Measurements from ENCODE around the gene SAMD4A.
"Not testable (repeated sequence)": the region's sequence is repeated elsewhere in the genome, so short reads cannot be mapped to it uniquely, and the experiment has no call there.

SAMD4A gene

DNA sequence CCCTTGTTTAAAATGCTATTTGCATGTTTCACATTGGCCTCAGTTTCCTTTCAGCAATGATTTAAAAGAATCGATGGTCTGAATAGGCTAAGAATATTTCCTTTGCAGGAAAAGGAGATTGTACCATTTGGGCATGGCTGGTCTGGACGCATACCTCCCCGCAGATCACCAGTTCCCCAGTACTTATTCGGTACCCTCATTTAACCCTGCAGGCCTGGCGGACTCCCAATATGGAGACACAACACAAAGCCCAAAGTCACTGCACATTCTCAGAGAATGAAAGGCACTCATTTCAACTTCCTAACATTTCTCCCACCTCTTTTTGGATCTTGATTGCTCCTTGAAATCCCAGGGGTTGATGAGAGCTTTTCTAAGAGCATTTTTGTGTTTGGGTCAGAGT is 182.8 kb downstream of the SAMD4A start:
- CTCF ChIA-PET = no interaction called here
- TF ChIP-seq ARNT (IDR thresholded peaks at IDR 0.05) = no peak
- no peak for TF ChIP-seq ELF4 (IDR thresholded peaks at IDR 0.05)
- DNase-seq (ENCODE audit: extremely low spot score) = no peak
- POLR2A ChIA-PET = no interaction called here

DNA sequence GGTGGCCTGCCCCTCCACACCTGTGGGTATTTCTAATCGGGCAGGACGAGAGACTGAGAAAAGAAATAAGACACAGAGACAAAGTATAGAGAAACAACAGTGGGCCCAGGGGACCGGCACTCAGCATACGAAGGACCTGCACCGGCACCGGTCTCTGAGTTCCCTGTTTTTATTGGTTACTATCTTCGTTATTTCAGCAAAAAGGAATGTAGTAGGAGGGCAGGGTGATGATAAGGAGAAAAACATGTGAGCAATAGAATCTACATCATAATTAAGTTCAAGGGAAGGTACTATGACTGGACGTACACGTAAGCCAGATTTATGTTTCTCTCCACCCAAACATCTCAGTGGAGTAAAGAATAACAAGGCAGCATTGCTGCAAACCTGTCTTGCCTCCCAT is 185.7 kb downstream of the SAMD4A start:
- DNase-seq (ENCODE audit: extremely low spot score); CTCF ChIA-PET; POLR2A ChIA-PET: not testable (repeated sequence)

DNA sequence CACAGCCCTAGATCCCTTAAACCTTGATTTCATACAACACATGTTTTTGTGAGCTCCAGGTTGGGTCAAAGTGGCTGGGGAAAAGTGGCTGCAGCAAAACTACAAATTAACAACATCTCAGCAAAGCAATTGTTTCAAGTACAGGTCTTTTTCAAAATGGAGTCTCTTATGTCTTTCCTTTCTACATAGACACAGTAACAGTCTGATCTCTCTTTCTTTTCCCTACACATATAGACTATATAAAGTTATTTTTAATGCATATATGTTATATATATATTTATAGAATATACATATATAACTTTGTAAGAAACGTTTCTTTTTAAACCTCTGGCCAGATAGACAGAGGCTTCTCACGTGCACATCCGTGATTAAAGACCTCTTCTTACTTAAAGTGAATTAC is 186.5 kb downstream of the SAMD4A start:
- CTCF ChIA-PET; DNase-seq (ENCODE audit: extremely low spot score): not testable (repeated sequence)
- POLR2A ChIA-PET = interaction anchor here (1.2 kb wide), 1 partner anchor 9 kb away, joined by 3 read pairs; no protein-coding TSS in a partner anchor

DNA sequence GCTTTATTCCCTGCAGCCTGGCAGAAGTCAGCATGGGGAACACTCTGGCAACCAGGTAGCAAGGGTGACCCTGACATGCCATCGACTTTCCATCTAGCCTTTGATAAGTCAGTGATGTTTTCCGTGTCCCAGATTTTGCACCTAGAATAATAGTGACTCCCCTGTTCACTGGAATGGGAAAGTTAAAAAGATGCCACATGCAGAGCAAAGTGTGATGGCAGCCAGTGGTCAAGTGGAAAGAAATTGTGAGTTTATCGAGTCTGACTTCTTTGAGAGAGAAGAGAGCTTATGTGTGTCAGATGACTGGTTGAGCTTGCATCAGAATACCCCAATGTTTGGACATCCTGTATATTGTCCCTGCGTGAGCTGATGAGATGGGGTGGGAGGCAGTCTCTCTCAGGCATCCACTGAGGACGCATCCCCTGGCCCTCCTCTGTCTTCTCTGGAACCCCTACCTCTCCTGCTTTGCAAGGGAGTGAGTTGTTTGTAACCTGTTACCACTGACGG is 187.2 kb downstream of the SAMD4A start:
- ChIA-PET CTCF (interaction anchor here (0.9 kb wide), 1 partner anchor 19 kb away, joined by 3 read pairs; no protein-coding TSS in a partner anchor), POLR2A (interaction anchor here (0.8 to 1.2 kb wide), 2 partner anchors 10 to 188 kb away, joined by 3 read pairs; no protein-coding TSS in a partner anchor)
- TF ChIP-seq, protein P1, sequence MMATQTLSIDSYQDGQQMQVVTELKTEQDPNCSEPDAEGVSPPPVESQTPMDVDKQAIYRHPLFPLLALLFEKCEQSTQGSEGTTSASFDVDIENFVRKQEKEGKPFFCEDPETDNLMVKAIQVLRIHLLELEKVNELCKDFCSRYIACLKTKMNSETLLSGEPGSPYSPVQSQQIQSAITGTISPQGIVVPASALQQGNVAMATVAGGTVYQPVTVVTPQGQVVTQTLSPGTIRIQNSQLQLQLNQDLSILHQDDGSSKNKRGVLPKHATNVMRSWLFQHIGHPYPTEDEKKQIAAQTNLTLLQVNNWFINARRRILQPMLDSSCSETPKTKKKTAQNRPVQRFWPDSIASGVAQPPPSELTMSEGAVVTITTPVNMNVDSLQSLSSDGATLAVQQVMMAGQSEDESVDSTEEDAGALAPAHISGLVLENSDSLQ (IDR thresholded peaks at IDR 0.05) = no peak
- no peak for DNase-seq (ENCODE audit: extremely low spot score)

DNA sequence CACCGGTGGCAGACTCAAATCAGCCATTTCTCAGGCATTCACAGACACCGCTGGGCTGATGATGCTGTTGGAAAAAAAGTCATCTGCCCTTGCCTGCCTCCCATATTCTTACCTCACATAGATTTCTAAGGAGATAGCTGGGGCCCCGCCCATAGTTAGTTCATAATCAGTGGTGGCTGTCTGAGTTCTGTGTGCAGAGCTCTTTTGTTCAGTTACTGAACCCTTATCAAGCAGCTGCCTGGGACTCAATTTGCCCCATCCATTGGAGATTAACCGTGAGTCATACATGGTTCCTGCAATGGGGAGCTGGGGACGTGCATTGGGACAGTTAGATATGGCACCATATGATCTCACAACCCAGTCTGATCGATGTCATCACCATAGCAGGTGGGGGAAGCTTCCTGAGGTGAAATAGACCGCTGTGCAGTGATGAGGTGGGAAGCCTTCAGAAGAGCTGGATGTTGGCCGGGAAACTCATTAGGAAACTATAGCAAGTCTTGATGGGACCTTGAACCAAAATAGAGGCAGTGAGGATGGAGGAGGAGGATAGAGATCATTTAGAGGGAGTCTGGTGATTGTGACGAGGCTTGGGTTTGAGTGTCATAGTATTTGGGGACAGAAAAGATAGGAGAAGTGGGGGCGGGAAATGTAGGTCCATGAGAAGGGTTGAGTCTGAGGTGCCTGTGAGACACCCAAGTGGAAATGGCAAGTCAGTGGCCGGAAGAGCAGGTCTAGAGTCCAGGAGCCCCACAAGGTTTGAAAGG is 187.9 kb downstream of the SAMD4A start:
- ChIA-PET POLR2A (interaction anchor here (0.8 to 1.2 kb wide), 2 partner anchors 10 to 189 kb away, joined by 3 read pairs; no protein-coding TSS in a partner anchor), CTCF (interaction anchor here (0.9 kb wide), 1 partner anchor 18 kb away, joined by 3 read pairs; no protein-coding TSS in a partner anchor)
- DNase-seq (ENCODE audit: extremely low spot score) = no peak
- TF ChIP-seq ZNF384 (IDR thresholded peaks at IDR 0.05) (no peak), L3MBTL2 (conservative IDR thresholded peaks at IDR 0.05) (no peak), LEF1 (IDR thresholded peaks at IDR 0.05; ENCODE audit: borderline replicate concordance) (no peak), SP1 (IDR thresholded peaks at IDR 0.05) (no peak), SUZ12 (IDR thresholded peaks at IDR 0.05) (no peak), ARNT (IDR thresholded peaks at IDR 0.05) (no peak), HDGF (IDR thresholded peaks at IDR 0.05; ENCODE audit: borderline replicate concordance) (no peak), FOXK2 (IDR thresholded peaks at IDR 0.05) (no peak), TARDBP (IDR thresholded peaks at IDR 0.05) (no peak), CTBP1 (IDR thresholded peaks at IDR 0.05; ENCODE audit: borderline replicate concordance) (no peak), BHLHE40 (IDR thresholded peaks at IDR 0.05; ENCODE audit: borderline replicate concordance) (no peak), FOXM1 (IDR thresholded peaks at IDR 0.05; ENCODE audit: borderline replicate concordance) (no peak), FOXA1 (IDR thresholded peaks at IDR 0.05) (no peak), NFRKB (IDR thresholded peaks at IDR 0.05) (no peak), ELF4 (IDR thresholded peaks at IDR 0.05) (no peak)
- TF ChIP-seq, protein P1 (IDR thresholded peaks at IDR 0.05) = no peak

DNA sequence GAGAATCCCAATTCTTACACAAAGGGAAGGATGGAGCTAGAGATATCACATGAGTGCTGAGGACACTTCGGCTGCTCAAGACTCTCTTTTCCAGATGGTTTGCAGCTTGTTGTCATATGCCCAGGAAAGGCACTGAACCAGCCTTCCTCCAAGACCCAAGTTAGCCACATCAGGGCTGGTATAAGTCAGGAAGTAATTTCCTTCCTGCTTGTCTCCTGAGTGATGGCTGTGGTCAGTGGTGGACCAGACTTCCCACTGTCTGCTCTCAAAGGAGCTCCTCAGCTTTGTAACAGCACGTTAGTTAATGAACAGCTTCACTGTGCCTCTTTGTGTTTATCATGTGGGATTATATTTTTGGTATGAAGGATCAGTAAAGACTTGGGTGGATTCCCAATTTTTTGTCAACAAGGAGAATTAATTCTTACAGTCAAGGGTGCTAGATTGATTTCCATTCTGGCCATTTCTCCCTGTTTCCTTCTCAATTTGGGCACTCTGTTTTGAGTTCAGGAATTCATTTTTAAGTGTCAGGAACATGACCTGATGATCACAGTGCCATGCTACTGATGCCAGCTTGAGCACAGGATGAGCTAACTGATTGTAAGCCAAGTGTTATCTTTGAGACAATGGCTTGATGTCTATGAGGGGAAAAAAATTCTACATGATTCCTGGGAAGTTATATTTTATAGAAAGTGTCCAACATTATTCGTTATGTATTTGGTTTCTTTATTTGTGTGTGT is 189.9 kb downstream of the SAMD4A start:
- ChIA-PET CTCF (interaction anchor here (1.2 kb wide), 1 partner anchor 17 kb away, joined by 3 read pairs; no protein-coding TSS in a partner anchor), POLR2A (no interaction called here)
- no peak for DNase-seq (ENCODE audit: extremely low spot score)
- TF ChIP-seq L3MBTL2 (conservative IDR thresholded peaks at IDR 0.05) (no peak), NFRKB (IDR thresholded peaks at IDR 0.05) (no peak), FOXK2 (IDR thresholded peaks at IDR 0.05) (no peak), HDGF (IDR thresholded peaks at IDR 0.05; ENCODE audit: borderline replicate concordance) (no peak), CTBP1 (IDR thresholded peaks at IDR 0.05; ENCODE audit: borderline replicate concordance) (no peak), FOXA1 (IDR thresholded peaks at IDR 0.05) (no peak), ELF4 (IDR thresholded peaks at IDR 0.05) (no peak), TARDBP (IDR thresholded peaks at IDR 0.05) (no peak), ZNF384 (IDR thresholded peaks at IDR 0.05) (no peak), FOXM1 (IDR thresholded peaks at IDR 0.05; ENCODE audit: borderline replicate concordance) (no peak), ARNT (IDR thresholded peaks at IDR 0.05) (no peak), BHLHE40 (IDR thresholded peaks at IDR 0.05; ENCODE audit: borderline replicate concordance) (no peak), SUZ12 (IDR thresholded peaks at IDR 0.05) (no peak), LEF1 (IDR thresholded peaks at IDR 0.05; ENCODE audit: borderline replicate concordance) (no peak), SP1 (IDR thresholded peaks at IDR 0.05) (no peak)
- TF ChIP-seq, protein P1 (IDR thresholded peaks at IDR 0.05) = no peak

DNA sequence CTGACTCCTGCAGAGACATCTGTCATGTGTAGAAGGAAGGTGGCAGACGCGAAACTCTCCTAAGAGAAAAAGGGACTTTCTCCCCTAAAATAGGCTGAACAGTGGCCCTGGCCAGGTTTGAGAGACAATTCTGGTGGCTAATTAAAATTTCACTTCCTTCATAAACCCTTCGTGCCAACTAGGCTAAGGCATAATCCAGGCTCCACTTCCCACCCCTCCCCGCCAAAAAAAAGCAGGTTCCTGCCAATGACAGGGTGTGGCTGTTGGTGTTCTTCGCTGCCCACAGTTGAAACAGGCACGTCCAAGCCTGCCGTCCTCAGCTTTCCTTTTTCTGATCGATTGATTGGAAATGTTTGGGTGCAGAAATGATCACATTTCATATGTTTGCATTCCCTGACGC is 191.1 kb downstream of the SAMD4A start:
- ChIA-PET POLR2A (no interaction called here), CTCF (no interaction called here)
- DNase-seq (ENCODE audit: extremely low spot score) = no peak
- TF ChIP-seq L3MBTL2 (conservative IDR thresholded peaks at IDR 0.05) (no peak), CTBP1 (IDR thresholded peaks at IDR 0.05; ENCODE audit: borderline replicate concordance) (no peak), FOXM1 (IDR thresholded peaks at IDR 0.05; ENCODE audit: borderline replicate concordance) (no peak), SUZ12 (IDR thresholded peaks at IDR 0.05) (no peak), BHLHE40 (IDR thresholded peaks at IDR 0.05; ENCODE audit: borderline replicate concordance) (no peak), NFRKB (IDR thresholded peaks at IDR 0.05) (no peak), FOXK2 (IDR thresholded peaks at IDR 0.05) (no peak)
- TF ChIP-seq, protein P1 (IDR thresholded peaks at IDR 0.05) = no peak

Measured in HEK293T (cell line).